Inferior parietal cortex (tissue), 1 donor: ENCODE results near the gene TAPBP.
"Not testable (repeated sequence)": the region's sequence is repeated elsewhere in the genome, so short reads cannot be mapped to it uniquely, and the experiment has no call there.

Experiments
- DNase-seq: peaks from one replicate; pipeline ENCODE4 v3.0.0-alpha.2; 2016; ENCODE audit errors: extremely low spot score

The TAPBP gene

GRCh38 chr6:33276581-33276863 lies 37.4 kb downstream of the TAPBP start:
- DNase-seq = no peak

GRCh38 chr6:33275795-33276580 lies 37.9 kb downstream of the TAPBP start:
- DNase-seq = not testable (repeated sequence)

DNA sequence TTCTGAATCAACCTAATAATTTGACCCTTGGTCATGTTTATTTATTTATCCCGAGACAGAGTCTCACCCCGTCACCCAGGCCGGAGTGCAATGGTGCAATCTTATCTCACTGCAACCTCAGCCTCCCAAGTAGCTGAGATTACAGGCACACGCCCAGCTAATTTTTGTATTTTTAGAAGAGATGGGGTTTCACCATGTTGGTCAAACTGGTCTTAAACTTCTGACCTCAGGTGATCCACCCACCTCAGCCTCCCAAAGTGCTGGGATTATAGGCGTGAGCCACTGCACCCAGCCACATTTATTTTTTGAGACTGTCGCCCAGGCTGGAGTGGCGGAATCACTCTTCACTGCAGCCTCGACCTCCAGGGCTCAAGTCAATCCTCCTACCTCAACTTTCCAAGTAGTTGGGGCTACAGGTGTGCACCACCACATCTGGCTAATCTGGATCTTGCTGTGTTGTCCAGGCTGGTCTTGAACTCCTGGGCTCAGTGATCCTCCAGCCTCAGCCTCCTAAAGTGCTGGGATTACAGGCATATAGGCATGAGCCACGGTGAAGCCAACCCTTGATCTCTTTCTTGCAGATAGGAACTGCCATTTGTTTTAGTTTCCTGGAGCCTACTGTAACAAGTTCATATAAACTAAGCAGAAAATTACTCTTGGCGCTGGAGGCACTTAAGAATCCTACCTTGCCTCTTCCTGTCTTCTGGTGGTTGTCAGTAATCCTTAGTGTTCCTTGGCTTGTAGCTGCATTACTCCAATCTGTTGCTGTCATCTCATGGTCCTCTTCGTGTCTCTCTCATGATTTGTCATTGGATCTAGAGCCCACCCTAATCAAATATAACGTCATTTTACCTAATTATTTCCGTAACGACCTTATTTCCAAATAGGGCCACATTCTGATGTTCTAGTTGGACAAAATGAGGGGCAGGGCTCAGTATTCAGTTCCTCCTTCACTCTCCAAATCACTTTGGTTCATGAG lies 39.7 kb downstream of the TAPBP start:
- no peak for DNase-seq

DNA sequence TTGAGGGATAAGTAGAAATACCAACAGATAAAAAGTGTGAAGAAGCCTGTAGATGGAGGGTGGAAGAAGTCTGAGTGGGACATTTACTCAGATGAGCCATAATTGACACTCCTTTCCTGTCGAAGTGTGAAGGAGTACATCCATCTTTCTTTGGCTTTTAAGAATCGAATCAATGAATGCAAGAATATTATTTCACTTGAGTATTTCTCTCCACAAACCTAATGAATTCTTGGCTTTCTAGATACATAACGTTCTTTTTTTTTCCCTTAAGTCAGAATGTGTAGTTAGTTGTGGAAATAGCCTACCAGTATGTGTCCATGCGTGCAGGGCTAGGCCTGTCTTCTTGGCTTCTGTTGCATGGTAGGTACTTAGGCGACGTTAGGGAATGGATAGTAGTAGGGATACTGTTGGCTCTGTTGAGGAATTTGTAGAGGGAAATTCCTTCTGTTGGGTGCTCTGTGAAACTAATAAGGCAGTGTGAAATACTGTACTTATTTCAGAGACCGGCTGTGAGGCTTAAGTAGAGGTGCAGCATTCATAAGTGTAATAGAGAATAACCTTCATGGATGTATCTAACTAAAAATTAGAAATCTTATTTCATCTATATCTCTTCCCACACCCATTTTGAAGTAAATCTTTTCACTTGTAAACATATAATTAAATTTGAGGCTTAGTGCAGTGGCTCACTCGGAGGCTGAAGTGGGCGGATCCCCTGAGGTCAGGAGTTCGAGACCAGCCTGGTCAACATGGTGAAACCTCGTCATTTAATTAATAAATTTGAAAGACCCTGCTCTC lies 40.6 kb downstream of the TAPBP start:
- DNase-seq = no peak

- DNase-seq = no peak
Measured at GRCh38 chr6:33272275-33273128, 41.4 kb downstream of the TAPBP start.

- peak; percentile 99 for DNase-seq
Measured at GRCh38 chr6:33271468-33272274, 42.2 kb downstream of the TAPBP start, which contains the start of the genes RPS18 and VPS52. Gene RPS18 (plus strand): TSS chr6:33272075. CDS start chr6:33272120, 45 bp downstream. Gene VPS52 (minus strand): TSS chr6:33271876. CDS start chr6:33271675, 201 bp downstream.

DNA sequence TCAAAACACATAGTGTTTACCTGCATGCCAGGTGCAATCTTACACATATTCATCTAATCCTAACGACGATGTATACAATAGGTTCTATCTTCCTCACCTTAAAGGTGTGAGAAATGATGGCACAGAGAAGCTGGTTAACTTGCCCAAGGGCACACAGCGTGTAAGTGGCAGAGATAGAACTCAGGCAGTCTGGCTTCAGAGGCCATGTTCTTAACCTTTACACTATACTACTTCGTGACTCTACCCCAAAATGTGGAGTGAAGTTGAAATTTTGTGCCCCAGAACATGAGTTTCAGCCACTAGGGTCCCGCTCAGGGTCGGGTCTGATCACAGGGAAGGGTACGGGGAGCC lies 42.8 kb downstream of the TAPBP start:
- DNase-seq = no peak

DNA sequence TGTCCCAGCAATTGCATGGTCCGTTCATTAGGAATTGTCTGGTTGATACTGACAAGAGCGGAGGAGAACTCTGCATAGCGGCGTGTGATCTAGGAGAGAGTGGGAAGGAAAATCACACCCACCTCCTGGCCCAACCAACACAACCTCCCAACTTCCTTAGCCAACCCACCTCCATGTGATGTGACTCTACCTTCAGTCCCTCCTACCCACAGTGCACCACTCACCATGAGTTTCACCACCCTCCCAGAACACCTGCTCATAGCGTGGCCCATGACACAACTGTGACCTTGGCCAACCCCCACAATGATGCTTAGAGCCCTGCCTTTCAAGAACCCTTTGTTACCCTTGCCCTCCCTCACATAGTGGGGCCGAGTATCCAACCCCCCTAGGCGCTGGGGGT lies 49.9 kb downstream of the TAPBP start:
- no peak for DNase-seq

DNA sequence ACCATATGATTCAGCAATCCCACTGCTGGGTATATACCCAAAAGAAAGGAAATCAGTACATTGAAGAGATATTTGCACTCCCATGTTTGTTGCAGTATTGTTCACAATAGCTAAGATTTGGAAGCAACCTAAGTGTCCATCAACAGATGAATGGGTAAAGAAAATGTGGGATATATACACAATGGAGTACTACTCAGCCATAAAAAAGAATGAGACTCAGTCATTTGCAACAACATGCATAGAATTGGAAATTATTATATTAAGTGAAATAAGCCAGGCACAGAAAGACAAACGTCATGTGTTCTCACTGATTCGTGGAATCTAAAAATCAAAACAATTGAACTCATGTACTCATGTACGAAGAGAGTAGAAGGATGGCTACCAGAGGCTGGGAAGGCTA lies 51.4 kb downstream of the TAPBP start:
- not testable (repeated sequence) for DNase-seq

GRCh38 chr6:33259032-33259431 lies 54.8 kb downstream of the TAPBP start:
- no peak for DNase-seq

- DNase-seq = no peak
Measured at GRCh38 chr6:33254591-33254990, 59.3 kb downstream of the TAPBP start.

DNA sequence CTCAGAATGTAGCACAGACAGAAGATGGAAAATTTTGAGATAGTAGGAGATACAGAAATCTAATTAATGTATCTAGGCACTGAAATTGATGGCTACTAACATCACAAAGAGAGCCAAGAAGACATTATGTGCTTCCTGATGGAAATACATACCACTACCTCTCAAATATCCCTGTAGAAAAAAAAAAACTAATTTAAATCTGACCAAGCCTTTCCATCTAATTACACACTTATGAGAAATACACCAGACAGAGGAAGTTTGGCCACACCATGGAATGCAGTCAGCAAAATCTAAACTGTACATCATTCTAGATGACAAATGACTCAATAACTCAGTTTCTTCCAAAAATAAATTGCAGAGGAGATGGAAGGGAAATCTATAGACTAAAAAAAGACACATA lies 61.1 kb downstream of the TAPBP start:
- DNase-seq = no peak

DNA sequence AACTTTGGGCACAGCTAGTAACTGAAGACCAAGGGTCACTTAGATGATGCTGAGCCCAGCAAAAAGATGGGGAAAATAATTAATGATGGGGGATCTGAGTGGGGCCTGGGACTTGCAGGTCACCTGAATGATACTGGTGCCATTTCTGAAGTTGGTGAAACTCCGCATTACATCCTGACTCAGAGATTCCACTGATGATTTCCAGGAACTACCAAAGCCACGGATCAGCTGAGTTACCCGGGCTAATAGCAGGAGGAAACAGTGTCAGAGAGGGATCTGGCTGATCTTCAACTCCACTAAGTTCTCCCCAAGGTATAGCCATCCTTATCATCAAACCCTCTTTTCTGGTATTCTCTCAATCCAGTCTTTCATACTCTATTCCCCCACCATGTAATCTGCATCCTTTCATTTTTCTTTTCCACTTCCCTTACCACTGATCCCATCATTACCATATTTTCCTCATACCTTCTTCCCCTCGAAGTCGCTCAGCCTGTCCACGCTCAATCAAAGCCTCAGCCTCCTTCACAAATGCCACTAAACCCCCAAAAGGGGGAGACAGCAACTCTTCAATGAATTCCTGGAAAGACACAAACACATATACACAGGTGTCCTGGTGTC lies 62.4 kb downstream of the TAPBP start:
- DNase-seq = no peak

DNA sequence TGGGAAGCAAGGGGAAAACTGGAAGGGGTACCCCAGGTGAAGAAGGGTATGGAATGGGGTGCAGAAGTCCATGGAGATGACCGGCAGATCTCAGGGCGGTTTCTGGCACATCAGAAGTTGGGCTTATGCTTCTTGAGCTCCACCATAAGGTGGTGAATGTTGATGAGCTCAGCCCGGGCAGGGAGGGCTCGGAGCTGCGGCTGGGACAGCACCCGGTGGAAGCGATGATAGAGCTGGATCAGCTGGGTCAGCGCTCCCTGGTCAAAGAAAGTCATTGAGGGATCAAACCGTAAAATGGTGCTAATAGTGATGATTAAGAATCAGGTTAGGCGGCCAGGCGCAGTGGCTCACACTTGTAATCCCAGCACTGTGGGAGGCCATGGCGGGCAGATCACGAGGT lies 63.1 kb downstream of the TAPBP start:
- no peak for DNase-seq

DNA sequence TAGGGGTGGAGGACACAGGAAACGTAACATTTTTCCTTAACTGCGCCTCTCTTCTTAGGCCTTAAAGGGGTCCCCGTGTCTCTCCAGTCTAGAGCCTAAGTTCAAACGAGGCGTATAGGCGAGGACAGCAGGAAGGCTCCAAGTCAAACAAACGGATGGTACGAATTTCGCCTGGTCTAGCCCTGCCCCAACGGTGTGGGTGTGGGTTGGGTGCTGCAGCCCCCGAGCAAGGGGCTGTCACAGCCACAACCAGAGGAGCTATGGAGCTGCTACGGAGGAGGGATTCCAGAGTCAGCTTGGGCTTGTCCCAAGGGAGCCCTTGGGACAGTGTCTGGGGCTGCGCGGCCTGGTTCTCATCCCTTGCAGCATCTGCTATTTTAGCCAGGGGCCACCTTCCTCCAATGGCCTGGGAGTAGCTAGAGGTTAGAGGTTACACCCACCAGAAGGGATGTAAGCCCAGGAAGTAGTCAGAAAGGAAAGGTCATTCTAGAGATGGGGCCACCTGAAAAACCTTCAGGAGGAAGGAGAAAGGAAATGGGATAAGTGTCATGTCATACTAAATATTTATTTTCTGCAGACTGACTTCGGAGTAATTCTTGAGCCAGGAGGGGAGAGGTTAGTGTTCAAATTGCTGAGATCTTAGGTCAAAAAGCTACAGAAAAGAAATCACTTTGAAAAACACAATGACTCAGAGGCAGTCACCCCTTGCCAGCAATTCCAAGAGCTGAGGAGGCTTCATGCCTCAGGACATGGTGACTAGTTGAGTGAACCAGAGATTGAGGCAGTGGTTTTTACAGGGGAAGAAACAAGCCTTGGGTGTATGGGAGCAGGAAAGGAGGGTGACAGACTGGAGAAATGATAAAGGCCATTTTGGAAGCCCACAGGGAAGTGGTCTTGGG lies 63.9 kb downstream of the TAPBP start:
- no peak for DNase-seq
